ENCODE results near the gene BRD4. TPM values are rescaled to one million over a fixed set of nuclear protein-coding genes. Genes with fewer than 3 reads are reported as not detected.

BRD4 gene
- polyA plus RNA-seq, 3 donors, result 3.7 to 19.2 (median 4.2) TPM

DNA sequence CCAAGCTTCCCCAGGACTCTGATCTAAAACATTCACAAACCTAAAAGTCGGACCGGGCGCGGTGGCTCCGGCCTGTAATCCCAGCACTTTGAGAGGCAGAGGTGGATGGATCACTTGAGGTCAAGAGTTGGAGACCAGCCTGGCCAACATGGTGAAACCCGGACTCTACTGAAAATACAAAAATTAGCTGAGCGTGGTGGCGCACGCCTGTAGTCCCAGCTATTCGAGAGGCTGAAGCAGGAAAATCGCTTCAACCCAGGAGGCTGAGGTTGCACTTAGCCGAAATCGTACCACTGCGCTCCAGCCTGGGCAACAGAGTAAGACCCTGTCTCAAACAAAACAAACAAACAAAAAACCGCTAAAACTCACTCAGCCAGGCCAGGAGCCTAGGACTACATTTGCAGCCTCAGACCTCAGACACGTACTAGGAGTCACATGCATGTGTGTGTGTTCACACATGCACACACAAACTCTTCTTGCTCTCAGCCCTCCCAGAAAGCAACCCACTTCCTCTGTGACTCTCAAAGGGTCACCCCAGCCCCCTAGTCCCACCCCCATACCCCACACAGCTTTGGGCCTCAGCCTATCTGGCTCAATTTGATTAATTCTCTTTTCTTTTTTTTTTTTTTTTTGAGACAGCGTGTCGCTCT lies 130.8 kb downstream of the BRD4 start:
- H3K4me1 Mint-ChIP-seq, result peaks cover 28% of the 10 kb centered on the region
- peaks cover 0 to 18% (median 12%) of the 10 kb centered on the region in 7 donors for H3K9me3 Mint-ChIP-seq
- intact Hi-C loops (cut with micrococcal nuclease), result no loop called here
- Histone ChIP-seq H4K20me1 (ENCODE audit: insufficient read depth, low read length) (no peaks in the 10 kb centered on the region), H3K4me1 (ENCODE audit: control insufficient read depth in 1 of 2, insufficient read depth in 2 of 2, low read length in 2 of 2) (peaks cover 20 to 28% of the 10 kb centered on the region in 2 donors), H3K4me3 (replicated peaks in 1 of 3; ENCODE audit: low read depth in 2 of 3, low read length in 3 of 3) (no peak overlapping the region), H3K9ac (ENCODE audit: insufficient read depth, low read length, poor library complexity, severe bottlenecking) (no peak overlapping the region), H3K36me3 (replicated peaks in 1 of 2; ENCODE audit: control insufficient read depth in 1 of 2, insufficient read depth in 2 of 2, low read length in 2 of 2) (no peaks in the 10 kb centered on the region), H2AFZ (ENCODE audit: insufficient read depth, low read depth, low read length, poor library complexity, severe bottlenecking) (no peak overlapping the region), H3K27ac (ENCODE audit: low read depth in 1 of 2, low read length in 2 of 2) (no peak overlapping the region), H3K4me2 (replicated peaks; ENCODE audit: extremely low read depth, low read length, poor library complexity, severe bottlenecking) (peak overlapping the region; percentile 42), H3K9me3 (replicated peaks in 1 of 2; ENCODE audit: control insufficient read depth in 1 of 2, insufficient read depth in 1 of 2, low read length in 2 of 2) (peaks cover 0 to 9% of the 10 kb centered on the region in 2 donors), H3K79me2 (ENCODE audit: insufficient read depth, low read length) (no peaks in the 10 kb centered on the region), H3K27me3 (ENCODE audit: control insufficient read depth in 2 of 2, insufficient read depth in 2 of 2, low read length in 2 of 2) (peaks cover 18 to 50% of the 10 kb centered on the region in 2 donors)
- WGBS (ENCODE audit: insufficient coverage), result 94% methylated on average over 10 of the region's 18 CpGs
- peak overlapping the region in 2 of 7 donors; percentile 45 to 63 for H3K27ac Mint-ChIP-seq
- H3K36me3 Mint-ChIP-seq, result peaks cover 6 to 18% of the 10 kb centered on the region in 2 donors
- DNase-seq, result no peak
- H3K4me3 Mint-ChIP-seq, result peak overlapping the region; percentile 73 to 84
- peaks cover 50 to 71% (median 58%) of the 10 kb centered on the region in 3 donors for H3K27me3 Mint-ChIP-seq (ENCODE audit: low read depth in 3 of 3)
- TF ChIP-seq, protein P1, sequence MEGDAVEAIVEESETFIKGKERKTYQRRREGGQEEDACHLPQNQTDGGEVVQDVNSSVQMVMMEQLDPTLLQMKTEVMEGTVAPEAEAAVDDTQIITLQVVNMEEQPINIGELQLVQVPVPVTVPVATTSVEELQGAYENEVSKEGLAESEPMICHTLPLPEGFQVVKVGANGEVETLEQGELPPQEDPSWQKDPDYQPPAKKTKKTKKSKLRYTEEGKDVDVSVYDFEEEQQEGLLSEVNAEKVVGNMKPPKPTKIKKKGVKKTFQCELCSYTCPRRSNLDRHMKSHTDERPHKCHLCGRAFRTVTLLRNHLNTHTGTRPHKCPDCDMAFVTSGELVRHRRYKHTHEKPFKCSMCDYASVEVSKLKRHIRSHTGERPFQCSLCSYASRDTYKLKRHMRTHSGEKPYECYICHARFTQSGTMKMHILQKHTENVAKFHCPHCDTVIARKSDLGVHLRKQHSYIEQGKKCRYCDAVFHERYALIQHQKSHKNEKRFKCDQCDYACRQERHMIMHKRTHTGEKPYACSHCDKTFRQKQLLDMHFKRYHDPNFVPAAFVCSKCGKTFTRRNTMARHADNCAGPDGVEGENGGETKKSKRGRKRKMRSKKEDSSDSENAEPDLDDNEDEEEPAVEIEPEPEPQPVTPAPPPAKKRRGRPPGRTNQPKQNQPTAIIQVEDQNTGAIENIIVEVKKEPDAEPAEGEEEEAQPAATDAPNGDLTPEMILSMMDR (IDR thresholded peaks at IDR 0.05), result no peak

- TF ChIP-seq, protein P1 (IDR thresholded peaks at IDR 0.05), result no peak
- Histone ChIP-seq H4K20me1 (ENCODE audit: insufficient read depth, low read length) (no peaks in the 10 kb centered on the region), H3K4me1 (ENCODE audit: control insufficient read depth in 1 of 2, insufficient read depth in 2 of 2, low read length in 2 of 2) (peaks cover 23 to 32% of the 10 kb centered on the region in 2 donors), H3K79me2 (ENCODE audit: insufficient read depth, low read length) (no peaks in the 10 kb centered on the region), H3K27me3 (ENCODE audit: control insufficient read depth in 2 of 2, insufficient read depth in 2 of 2, low read length in 2 of 2) (peaks cover 26 to 57% of the 10 kb centered on the region in 2 donors), H3K4me3 (replicated peaks in 1 of 3; ENCODE audit: low read depth in 2 of 3, low read length in 3 of 3) (peak within 1 kb of the TSS; percentile 15 to 63 (median 16)), H3K27ac (ENCODE audit: low read depth in 1 of 2, low read length in 2 of 2) (no peak within 1 kb of the TSS), H3K4me2 (replicated peaks; ENCODE audit: extremely low read depth, low read length, poor library complexity, severe bottlenecking) (peak within 1 kb of the TSS; percentile 76), H3K9me3 (replicated peaks in 1 of 2; ENCODE audit: control insufficient read depth in 1 of 2, insufficient read depth in 1 of 2, low read length in 2 of 2) (peaks cover 0 to 9% of the 10 kb centered on the region in 2 donors), H3K9ac (ENCODE audit: insufficient read depth, low read length, poor library complexity, severe bottlenecking) (no peak within 1 kb of the TSS), H2AFZ (ENCODE audit: insufficient read depth, low read depth, low read length, poor library complexity, severe bottlenecking) (peak within 1 kb of the TSS; percentile 72), H3K36me3 (replicated peaks in 1 of 2; ENCODE audit: control insufficient read depth in 1 of 2, insufficient read depth in 2 of 2, low read length in 2 of 2) (no peaks in the 10 kb centered on the region)
- peaks cover 6 to 18% of the 10 kb centered on the region in 2 donors for H3K36me3 Mint-ChIP-seq
- H3K27ac Mint-ChIP-seq, result peak within 1 kb of the TSS in 3 of 7 donors; percentile 24 to 63 (median 45)
- peaks cover 0 to 19% (median 14%) of the 10 kb centered on the region in 7 donors for H3K9me3 Mint-ChIP-seq
- H3K4me3 Mint-ChIP-seq, result peak within 1 kb of the TSS; percentile 73 to 84
- DNase-seq, result no peak
- H3K4me1 Mint-ChIP-seq, result peaks cover 30% of the 10 kb centered on the region
- WGBS (ENCODE audit: insufficient coverage), result 6% methylated on average over 54 of the region's 74 CpGs
- peaks cover 57 to 75% (median 66%) of the 10 kb centered on the region in 3 donors for H3K27me3 Mint-ChIP-seq (ENCODE audit: low read depth in 3 of 3)
- intact Hi-C loops (cut with micrococcal nuclease), result no loop called here
Measured at GRCh38 chr19:15200553-15201364, 131.6 kb downstream of the BRD4 start, which contains the start of gene NOTCH3. Gene NOTCH3, minus strand, starts transcription at chr19:15200995. Its CDS starts 90 bp downstream, at chr19:15200905.
